Measurements from ENCODE around the gene RILP. TPM values are rescaled to one million over a fixed set of nuclear protein-coding genes. Genes with fewer than 3 reads are reported as not detected.

Gene RILP
- total RNA-seq, 1 donor from 2014 or later = 13.1 TPM

GRCh38 chr17:1648173-1648962, 1.3 kb downstream of the RILP start:
- no peak for DNase-seq (ENCODE audit: low read depth, low spot score)

GRCh38 chr17:1647802-1648171, 1.9 kb downstream of the RILP start:
- no peak for DNase-seq (ENCODE audit: low read depth, low spot score)

- DNase-seq (ENCODE audit: low read depth, low spot score) = no peak
These were observed 3.3 kb downstream of the RILP start for GRCh38 chr17:1646199-1646875.

- DNase-seq (ENCODE audit: low read depth, low spot score) = no peak
These were observed 4.2 kb downstream of the RILP start, which contains the start of gene SCARF1 for GRCh38 chr17:1645207-1646171. TSS of gene SCARF1 (minus strand) at chr17:1645732. CDS start at chr17:1645697, 35 bp downstream.

GRCh38 chr17:1644493-1645206, 5.0 kb downstream of the RILP start:
- no peak for DNase-seq (ENCODE audit: low read depth, low spot score)

GRCh38 chr17:1643999-1644492, 5.6 kb downstream of the RILP start:
- DNase-seq (ENCODE audit: low read depth, low spot score) = no peak

GRCh38 chr17:1643293-1643998, 6.2 kb downstream of the RILP start:
- DNase-seq (ENCODE audit: low read depth, low spot score) = no peak

- no peak for DNase-seq (ENCODE audit: low read depth, low spot score)
These were observed 8.6 kb downstream of the RILP start for GRCh38 chr17:1641065-1641403.

GRCh38 chr17:1640329-1641064, 9.2 kb downstream of the RILP start:
- DNase-seq (ENCODE audit: low read depth, low spot score) = no peak

GRCh38 chr17:1639549-1640180, 10.0 kb downstream of the RILP start:
- DNase-seq (ENCODE audit: low read depth, low spot score) = no peak

GRCh38 chr17:1638624-1639300, 10.9 kb downstream of the RILP start:
- no peak for DNase-seq (ENCODE audit: low read depth, low spot score)

- no peak for DNase-seq (ENCODE audit: low read depth, low spot score)
These were observed 11.5 kb downstream of the RILP start for GRCh38 chr17:1638171-1638590.

- DNase-seq (ENCODE audit: low read depth, low spot score) = no peak
These were observed 12.9 kb downstream of the RILP start for GRCh38 chr17:1636732-1637285.

- no peak for DNase-seq (ENCODE audit: low read depth, low spot score)
These were observed 13.8 kb downstream of the RILP start for GRCh38 chr17:1635675-1636465.

GRCh38 chr17:1634841-1635650, 14.6 kb downstream of the RILP start:
- no peak for DNase-seq (ENCODE audit: low read depth, low spot score)

- DNase-seq (ENCODE audit: low read depth, low spot score) = no peak
These were observed 19.0 kb downstream of the RILP start for GRCh38 chr17:1630662-1631061.

All from pulmonary artery endothelial cell (primary cell).